Thoracic aorta (tissue), 2 donors: ENCODE results near the gene S100A7. TPM values are rescaled to one million over a fixed set of nuclear protein-coding genes. Genes with fewer than 3 reads are reported as not detected.

Source experiments
- ATAC-seq: fragments of 150-250 bp; one replicate; pipeline ENCODE4 v1.8.0; 2017; ENCODE audit warnings: low read depth; ENCODE audit not compliant: insufficient number of reproducible peaks, low FRiP score
- DNase-seq: peaks from one replicate; pipeline ENCODE4 v3.0.0-alpha.2; 2020; ENCODE audit warnings: low spot score
- H3K27ac ChIP-seq, 2 donors: fragments of 200-600 bp; sonication (generic); 1 replicate in 1 of 2; 2 replicates in 1 of 2; pipeline ENCODE4 v1.5.1; 2016; ENCODE audit warnings: mild to moderate bottlenecking in 2 of 2, moderate library complexity in 2 of 2
- H3K27me3 ChIP-seq: fragments of 200-600 bp; sonication (generic); replicated peaks from 2 replicates; pipeline ENCODE4 v1.6.0; 2016; ENCODE audit warnings: mild to moderate bottlenecking; ENCODE audit not compliant: insufficient read depth
- H3K36me3 ChIP-seq: fragments of 200-600 bp; sonication (generic); one replicate; pipeline ENCODE4 v1.5.1; 2016
- H3K4me1 ChIP-seq, 2 donors: fragments of 200-600 bp; sonication (generic); 1 replicate in 1 of 2; 2 replicates in 1 of 2; pipeline versions ENCODE4 v1.5.1 to v1.6.0; 2016; ENCODE audit warnings: low read depth in 2 of 2, mild to moderate bottlenecking in 1 of 2; ENCODE audit not compliant: control insufficient read depth in 1 of 2
- H3K4me3 ChIP-seq: fragments of 200-600 bp; sonication (generic); 2 replicates; pipeline ENCODE4 v1.5.1; 2016; ENCODE audit warnings: mild to moderate bottlenecking
- H3K9me3 ChIP-seq: fragments of 200-600 bp; sonication (generic); 2 replicates; pipeline ENCODE4 v1.5.1; 2016
- CTCF ChIP-seq: fragments of 200-600 bp; sonication (generic); IDR thresholded peaks from one replicate; pipeline ENCODE4 v1.5.1; 2019; ENCODE audit warnings: antibody characterized with exemption
- total RNA-seq, 2 donors: library from RNA; depleted of rRNA; stranded (reverse); fragments of >200 nt; gene quantifications; one replicate each; pipeline versions ENCODE4 v1.1.0 to v1.2.3, GENCODE V29; 2016

S100A7 gene
- total RNA-seq, 2 donors from 2014 or later = not detected

GRCh38 chr1:153437236-153437635, 23.2 kb downstream of the S100A7 start:
- Histone ChIP-seq H3K27ac (no peak overlapping the region), H3K4me1 (no peaks in the 10 kb centered on the region), H3K27me3 (no peaks in the 10 kb centered on the region), H3K36me3 (no peaks in the 10 kb centered on the region), H3K9me3 (no peaks in the 10 kb centered on the region), H3K4me3 (no peak overlapping the region)
- DNase-seq (no peak), ATAC-seq (no peak)
- TF ChIP-seq CTCF = no peak

- Histone ChIP-seq H3K27ac (no peak overlapping the region), H3K27me3 (no peaks in the 10 kb centered on the region), H3K4me3 (no peak overlapping the region), H3K36me3 (no peaks in the 10 kb centered on the region), H3K4me1 (no peaks in the 10 kb centered on the region), H3K9me3 (no peaks in the 10 kb centered on the region)
- TF ChIP-seq CTCF = no peak
- DNase-seq (no peak), ATAC-seq (no peak)
Observed at GRCh38 chr1:153434746-153435455, 25.6 kb downstream of the S100A7 start.

GRCh38 chr1:153432874-153433681, 27.4 kb downstream of the S100A7 start:
- TF ChIP-seq CTCF = no peak
- H3K4me3 ChIP-seq = no peak overlapping the region
- H3K27me3 ChIP-seq = no peaks in the 10 kb centered on the region
- H3K4me1 ChIP-seq = no peaks in the 10 kb centered on the region
- ATAC-seq (no peak), DNase-seq (no peak)
- no peaks in the 10 kb centered on the region for H3K36me3 ChIP-seq
- no peak overlapping the region for H3K27ac ChIP-seq
- H3K9me3 ChIP-seq = no peaks in the 10 kb centered on the region

- Histone ChIP-seq H3K36me3 (no peaks in the 10 kb centered on the region), H3K27ac (no peak overlapping the region), H3K27me3 (no peaks in the 10 kb centered on the region), H3K4me3 (no peak overlapping the region), H3K4me1 (no peaks in the 10 kb centered on the region), H3K9me3 (no peaks in the 10 kb centered on the region)
- ATAC-seq (no peak), DNase-seq (no peak)
- TF ChIP-seq CTCF = no peak
Observed at GRCh38 chr1:153431928-153432327, 28.5 kb downstream of the S100A7 start.

GRCh38 chr1:153431427-153431826, 29.0 kb downstream of the S100A7 start:
- H3K4me1 ChIP-seq = no peaks in the 10 kb centered on the region
- ATAC-seq = no peak
- H3K9me3 ChIP-seq = no peaks in the 10 kb centered on the region
- DNase-seq = no peak
- no peaks in the 10 kb centered on the region for H3K36me3 ChIP-seq
- no peak overlapping the region for H3K4me3 ChIP-seq
- H3K27ac ChIP-seq = no peak overlapping the region
- H3K27me3 ChIP-seq = no peaks in the 10 kb centered on the region
- TF ChIP-seq CTCF = no peak
